Liver (tissue), 9 donors: ENCODE results near the gene PDGFA. TPM values are rescaled to one million over a fixed set of nuclear protein-coding genes. Genes with fewer than 3 reads are reported as not detected.

ENCODE experiments used
- DNase-seq: peaks from one replicate; pipeline ENCODE4 v3.0.0-alpha.2; 2017; ENCODE audit warnings: low spot score
- H3K27ac ChIP-seq, 2 donors: one replicate each; pipeline ENCODE4 v1.7.0; 2013; ENCODE audit warnings: inconsistent platforms in 2 of 2, low read length in 2 of 2, control low read depth in 1 of 2, low read depth in 1 of 2, mild to moderate bottlenecking in 1 of 2
- H3K27me3 ChIP-seq, 4 donors: one replicate each; pipeline versions ENCODE4 v1.6.1 to v1.7.0; 2013; ENCODE audit warnings: low read length in 3 of 4, inconsistent platforms in 1 of 4, mild to moderate bottlenecking in 1 of 4, moderate library complexity in 1 of 4; ENCODE audit not compliant: control insufficient read depth in 4 of 4, insufficient read depth in 4 of 4
- H3K36me3 ChIP-seq, 4 donors: one replicate each; pipeline versions ENCODE4 v1.6.1 to v1.7.0; 2013; ENCODE audit warnings: low read length in 3 of 4, mild to moderate bottlenecking in 3 of 4, low read depth in 1 of 4, moderate library complexity in 1 of 4; ENCODE audit not compliant: control insufficient read depth in 4 of 4, insufficient read depth in 3 of 4
- H3K4me1 ChIP-seq, 4 donors: one replicate each; pipeline versions ENCODE4 v1.6.1 to v1.7.0; 2013; ENCODE audit warnings: low read length in 3 of 4, mild to moderate bottlenecking in 3 of 4, moderate library complexity in 1 of 4; ENCODE audit not compliant: control insufficient read depth in 4 of 4, insufficient read depth in 4 of 4
- H3K4me3 ChIP-seq, 3 donors: one replicate each; pipeline versions ENCODE4 v1.6.1 to v1.7.0; 2013; ENCODE audit warnings: low read length in 3 of 3, control low read depth in 1 of 3, low read depth in 1 of 3, mild to moderate bottlenecking in 1 of 3
- H3K9ac ChIP-seq, 2 donors: one replicate each; pipeline ENCODE4 v1.7.0; 2013; ENCODE audit warnings: low read length in 2 of 2, mild to moderate bottlenecking in 2 of 2, moderate library complexity in 2 of 2, control low read depth in 1 of 2, low read depth in 1 of 2
- H3K9me3 ChIP-seq, 4 donors: one replicate each; pipeline versions ENCODE4 v1.6.1 to v1.7.0; 2013; ENCODE audit warnings: low read length in 3 of 4; ENCODE audit not compliant: control insufficient read depth in 4 of 4
- ATF3 ChIP-seq: IDR thresholded peaks from 2 replicates; pipeline ENCODE4 v1.6.1; 2016; ENCODE audit warnings: antibody characterized with exemption
- CTCF ChIP-seq: fragments of 150-350 bp; IDR thresholded peaks from 2 replicates; pipeline ENCODE4 v1.5.1; 2017; ENCODE audit warnings: improper control_type of control experiment, low read depth, low read length; ENCODE audit not compliant: missing input control
- FOXA2 ChIP-seq: IDR thresholded peaks from 2 replicates; pipeline ENCODE4 v1.6.1; 2016; ENCODE audit warnings: antibody characterized with exemption
- GABPA ChIP-seq, 2 donors: IDR thresholded peaks in 1 of 2; conservative IDR thresholded peaks in 1 of 2; 2 replicates each; pipeline ENCODE4 v1.6.1; 2016; ENCODE audit warnings: antibody characterized with exemption in 2 of 2, mild to moderate bottlenecking in 1 of 2, moderate library complexity in 1 of 2
- HNF4A ChIP-seq, 2 donors: conservative IDR thresholded peaks; 2 replicates each; pipeline ENCODE4 v1.6.1; 2016; ENCODE audit warnings: antibody characterized with exemption in 2 of 2, mild to moderate bottlenecking in 2 of 2
- HNF4G ChIP-seq: IDR thresholded peaks from 2 replicates; pipeline ENCODE4 v1.6.1; 2016; ENCODE audit warnings: antibody characterized with exemption
- JUND ChIP-seq, 2 donors: IDR thresholded peaks; 2 replicates each; pipeline ENCODE4 v1.6.1; 2016; ENCODE audit warnings: antibody characterized with exemption in 2 of 2
- MAX ChIP-seq: IDR thresholded peaks from 2 replicates; pipeline ENCODE4 v1.6.1; 2016; ENCODE audit warnings: antibody characterized with exemption
- NR2F2 ChIP-seq: IDR thresholded peaks from 2 replicates; pipeline ENCODE4 v1.6.1; 2016; ENCODE audit warnings: antibody characterized with exemption
- RAD21 ChIP-seq, 2 donors: IDR thresholded peaks; 2 replicates each; pipeline ENCODE4 v1.6.1; 2016; ENCODE audit warnings: antibody characterized with exemption in 2 of 2, mild to moderate bottlenecking in 2 of 2
- REST ChIP-seq: IDR thresholded peaks from 2 replicates; pipeline ENCODE4 v1.6.1; 2016; ENCODE audit warnings: antibody characterized with exemption, mild to moderate bottlenecking
- RXRA ChIP-seq, 2 donors: IDR thresholded peaks; 2 replicates each; pipeline ENCODE4 v1.6.1; 2017 to 2018; ENCODE audit warnings: antibody characterized with exemption in 2 of 2, mild to moderate bottlenecking in 1 of 2
- SP1 ChIP-seq: IDR thresholded peaks from 2 replicates; pipeline ENCODE4 v1.6.1; 2018; ENCODE audit warnings: antibody characterized with exemption, mild to moderate bottlenecking
- TAF1 ChIP-seq: conservative IDR thresholded peaks from 2 replicates; pipeline ENCODE4 v1.6.1; 2016; ENCODE audit warnings: antibody characterized with exemption, mild to moderate bottlenecking
- YY1 ChIP-seq: IDR thresholded peaks from 2 replicates; pipeline ENCODE4 v1.6.1; 2016; ENCODE audit warnings: antibody characterized with exemption, mild to moderate bottlenecking
- ZBTB33 ChIP-seq: IDR thresholded peaks from 2 replicates; pipeline ENCODE4 v1.6.1; 2016; ENCODE audit warnings: antibody characterized with exemption
- WGBS: extraction: QIAGEN DNeasy Blood & Tissue Kit; methylation state at CpG from one replicate; pipeline ENCODE4 v1.1.7; 2013; 5-methylcytosine and 5-hydroxymethylcytosine counted together
- polyA plus RNA-seq, 2 donors: library from polyadenylated mRNA; stranded (reverse) in 1 of 2; unstranded in 1 of 2; fragments of 200-250 nt in 1 of 2; fragments of >200 nt in 1 of 2; fragmentation: Nextera tagmentation in 1 of 2; extraction: Ambion mirVana in 1 of 2; gene quantifications; one replicate each; pipeline versions ENCODE4 v1.2.1 to v1.2.3, GENCODE V29; 2013 to 2015
- total RNA-seq, 2 donors: library from RNA; depleted of rRNA; stranded (reverse); fragments of >200 nt; gene quantifications; one replicate each; pipeline ENCODE4 v1.2.3, GENCODE V29; 2014
- donor health status: healthy.
- donor health status: healthy.
- donor health status: healthy.
- donor health status: healthy.
- donor health status: healthy.

PDGFA gene
- total and polyA plus RNA-seq, 4 donors = 1.4 to 5.1 (median 2.0) TPM

- 80% methylated on average over 29 of the region's 29 CpGs for WGBS
- Histone ChIP-seq H3K27ac (no peak overlapping the region), H3K4me1 (peaks cover 0 to 11% (median 0%) of the 10 kb centered on the region in 4 donors), H3K9ac (no peak overlapping the region), H3K36me3 (no peaks in the 10 kb centered on the region), H3K9me3 (no peaks in the 10 kb centered on the region), H3K27me3 (no peaks in the 10 kb centered on the region), H3K4me3 (no peak overlapping the region)
- TF ChIP-seq NR2F2 (peak; percentile 25), ATF3 (no peak)
- no peak for DNase-seq
Measured at GRCh38 chr7:461453-462172, 58.0 kb downstream of the PDGFA start.

GRCh38 chr7:461117-461452 is 58.6 kb downstream of the PDGFA start:
- Histone ChIP-seq H3K4me1 (peaks cover 0 to 11% (median 0%) of the 10 kb centered on the region in 4 donors), H3K27ac (no peak overlapping the region), H3K9me3 (no peaks in the 10 kb centered on the region), H3K36me3 (no peaks in the 10 kb centered on the region), H3K27me3 (no peaks in the 10 kb centered on the region), H3K4me3 (no peak overlapping the region), H3K9ac (no peak overlapping the region)
- WGBS = 83% methylated on average over 2 of the region's 2 CpGs
- TF ChIP-seq SP1 (no peak), REST (no peak), YY1 (no peak), MAX (no peak), CTCF (no peak), FOXA2 (no peak), ZBTB33 (no peak), HNF4G (no peak), NR2F2 (no peak), JUND (IDR thresholded peaks at IDR 0.05) (no peak), GABPA (IDR thresholded peaks at IDR 0.05 in 1 of 2, conservative IDR thresholded peaks at IDR 0.05 in 1 of 2) (no peak), ATF3 (no peak), HNF4A (conservative IDR thresholded peaks at IDR 0.05) (no peak), RXRA (IDR thresholded peaks at IDR 0.05) (no peak), RAD21 (IDR thresholded peaks at IDR 0.05) (no peak), TAF1 (no peak)
- no peak for DNase-seq
